ENCODE results near the gene ZNF789. TPM values are rescaled to one million over a fixed set of nuclear protein-coding genes. Genes with fewer than 3 reads are reported as not detected.
A peak's percentile ranks its signal among the peaks of the same experiment; 100 is the strongest.

The ZNF789 gene
- total and polyA plus RNA-seq, 2 donors (not counting 3 experiments of a cell fraction or from before 2014, with no cell fraction given): 11.6 to 21.6 TPM

DNA sequence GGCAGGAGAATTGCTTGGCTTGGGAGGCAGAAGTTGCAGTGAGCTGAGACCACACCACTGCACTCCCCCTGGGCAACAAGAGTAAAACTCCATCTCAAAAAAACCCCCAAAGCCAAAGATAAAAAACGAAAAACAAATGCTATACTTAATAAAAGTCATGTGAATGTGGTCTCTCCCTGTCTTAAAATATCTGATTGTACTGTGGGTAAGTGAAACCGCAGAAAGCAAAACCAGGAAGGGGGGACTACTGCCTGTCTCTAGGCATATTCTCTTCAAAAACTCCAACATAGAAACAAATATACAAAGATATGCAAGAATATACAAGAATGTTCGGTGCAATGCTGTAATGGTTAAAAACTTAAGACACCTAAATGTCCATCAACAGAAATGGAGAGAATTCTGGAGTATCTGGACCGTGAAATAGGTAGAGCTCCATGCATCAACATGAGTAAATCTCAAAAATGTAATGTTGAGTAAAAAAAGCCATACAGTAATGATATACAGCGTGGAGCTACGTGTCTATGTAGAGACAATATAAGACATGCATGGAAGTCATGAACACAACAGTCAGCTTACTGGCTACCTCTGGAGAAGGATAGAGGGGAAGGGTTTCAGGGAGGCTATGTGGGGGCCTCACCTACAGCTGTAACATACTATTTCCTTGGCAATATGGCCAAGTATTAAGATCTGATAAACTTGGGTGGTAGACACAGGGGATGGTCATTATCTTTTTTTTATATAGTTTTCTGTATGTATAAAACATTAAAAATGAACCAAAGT, 25.3 kb downstream of the ZNF789 start:
- FAIRE-seq: no peak
- Histone ChIP-seq H3K9me1 (replicated peaks; ENCODE audit: control insufficient read depth, extremely low read depth, insufficient read depth, low read length) (no peaks in the 10 kb centered on the region), H4K20me1 (replicated peaks; ENCODE audit: control insufficient read depth, extremely low read depth, insufficient read depth, low read length) (no peaks in the 10 kb centered on the region), H3K9ac (replicated peaks; ENCODE audit: extremely low read depth, insufficient read depth, low read length) (no peak overlapping the region), H2AFZ (ENCODE audit: low read depth, low read length) (no peak overlapping the region), H3K4me1 (ENCODE audit: control insufficient read depth, extremely low read depth, insufficient read depth, low read length) (peaks cover 16% of the 10 kb centered on the region), H3K79me2 (ENCODE audit: control insufficient read depth, insufficient read depth, low read length) (peaks cover 30% of the 10 kb centered on the region), H3K9me3 (replicated peaks; ENCODE audit: control insufficient read depth, insufficient read depth, low read length) (peaks cover 7% of the 10 kb centered on the region), H3K27me3 (ENCODE audit: control insufficient read depth in 2 of 2, insufficient read depth in 2 of 2, low read length in 2 of 2) (no peaks in the 10 kb centered on the region), H3K36me3 (ENCODE audit: control insufficient read depth in 2 of 2, extremely low read depth in 1 of 2, insufficient read depth in 2 of 2, low read length in 2 of 2) (peaks cover 11 to 18% of the 10 kb centered on the region in 2 experiments), H3K27ac (ENCODE audit: insufficient read depth, low read depth, low read length) (no peak overlapping the region), H3K4me2 (ENCODE audit: insufficient read depth, low read length) (peak overlapping the region; percentile 77), H3K4me3 (replicated peaks in 1 of 3; ENCODE audit: insufficient read depth in 1 of 3, low read depth in 1 of 3, low read length in 3 of 3) (peak overlapping the region in 2 of 3 experiments; percentile 75 to 79)
- BruUV-seq (replicated peaks): no TSS peak
- dilution Hi-C loops (cut with MboI; ENCODE audit: extremely low pct_ligation_motif_present, low sequenced_read_pairs): no loop called here
- TF ChIP-seq POLR2A (IDR thresholded peaks at IDR 0.05; ENCODE audit: low read depth, low read length) (no peak), GATA2 (IDR thresholded peaks at IDR 0.05; ENCODE audit: insufficient read depth, insufficient read length, low read depth, low read length) (no peak), FOS (IDR thresholded peaks at IDR 0.05; ENCODE audit: borderline replicate concordance, insufficient read depth, low read length) (no peak), MAX (IDR thresholded peaks at IDR 0.05; ENCODE audit: insufficient read depth, insufficient read length) (no peak), EZH2 (IDR thresholded peaks at IDR 0.05; ENCODE audit: borderline replicate concordance, low read depth, low read length, severe bottlenecking) (no peak), JUN (IDR thresholded peaks at IDR 0.05; ENCODE audit: borderline replicate concordance, insufficient read depth, insufficient read length, low read depth) (no peak), POLR2AphosphoS5 (IDR thresholded peaks at IDR 0.05; ENCODE audit: insufficient read depth, low read depth, low read length) (no peak), MYC (IDR thresholded peaks at IDR 0.05; ENCODE audit: low read depth, low read length) (no peak)
- TF ChIP-seq, protein P1, sequence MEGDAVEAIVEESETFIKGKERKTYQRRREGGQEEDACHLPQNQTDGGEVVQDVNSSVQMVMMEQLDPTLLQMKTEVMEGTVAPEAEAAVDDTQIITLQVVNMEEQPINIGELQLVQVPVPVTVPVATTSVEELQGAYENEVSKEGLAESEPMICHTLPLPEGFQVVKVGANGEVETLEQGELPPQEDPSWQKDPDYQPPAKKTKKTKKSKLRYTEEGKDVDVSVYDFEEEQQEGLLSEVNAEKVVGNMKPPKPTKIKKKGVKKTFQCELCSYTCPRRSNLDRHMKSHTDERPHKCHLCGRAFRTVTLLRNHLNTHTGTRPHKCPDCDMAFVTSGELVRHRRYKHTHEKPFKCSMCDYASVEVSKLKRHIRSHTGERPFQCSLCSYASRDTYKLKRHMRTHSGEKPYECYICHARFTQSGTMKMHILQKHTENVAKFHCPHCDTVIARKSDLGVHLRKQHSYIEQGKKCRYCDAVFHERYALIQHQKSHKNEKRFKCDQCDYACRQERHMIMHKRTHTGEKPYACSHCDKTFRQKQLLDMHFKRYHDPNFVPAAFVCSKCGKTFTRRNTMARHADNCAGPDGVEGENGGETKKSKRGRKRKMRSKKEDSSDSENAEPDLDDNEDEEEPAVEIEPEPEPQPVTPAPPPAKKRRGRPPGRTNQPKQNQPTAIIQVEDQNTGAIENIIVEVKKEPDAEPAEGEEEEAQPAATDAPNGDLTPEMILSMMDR (IDR thresholded peaks at IDR 0.05; ENCODE audit: extremely low read depth in 1 of 2, insufficient read depth in 1 of 2, low read depth in 1 of 2, low read length in 2 of 2): no peak
- no peak for DNase-seq (ENCODE audit: low read depth, low spot score)
- ChIA-PET CTCF (interaction anchor here (1.5 kb wide), 1 partner anchor 25 kb away, joined by 4 read pairs; no protein-coding TSS in a partner anchor), POLR2A (interaction anchor here (1.0 kb wide), 1 partner anchor 61 kb away, joined by 3 read pairs; no protein-coding TSS in a partner anchor)
- intact Hi-C loops (cut with micrococcal nuclease): no loop called here
